Measurements from ENCODE around the gene AMIGO1. TPM values are rescaled to one million over a fixed set of nuclear protein-coding genes. Genes with fewer than 3 reads are reported as not detected.

Gene AMIGO1
- total RNA-seq, 1 donor from 2014 or later = 8.0 TPM

GRCh38 chr1:109498161-109498801 lies 11.2 kb downstream of the AMIGO1 start:
- peak; percentile 91 for DNase-seq
- H3K4me3 Mint-ChIP-seq (ENCODE audit: unreplicated experiment) = peak overlapping the region; percentile 52
- H3K27me3 Mint-ChIP-seq (ENCODE audit: unreplicated experiment) = peaks cover 12% of the 10 kb centered on the region
- H3K9me3 Mint-ChIP-seq (ENCODE audit: unreplicated experiment) = peaks cover 9% of the 10 kb centered on the region
- peaks cover 7% of the 10 kb centered on the region for H3K36me3 Mint-ChIP-seq (ENCODE audit: unreplicated experiment)
- H3K4me1 Mint-ChIP-seq (ENCODE audit: low read depth, unreplicated experiment) = peaks cover 55% of the 10 kb centered on the region
- peak; percentile 81 for TF ChIP-seq CTCF (IDR thresholded peaks at IDR 0.05; ENCODE audit: partially characterized antibody, unreplicated experiment)
- H3K27ac Mint-ChIP-seq (ENCODE audit: unreplicated experiment) = peak overlapping the region; percentile 88

- H3K4me1 Mint-ChIP-seq (ENCODE audit: low read depth, unreplicated experiment) = peaks cover 58% of the 10 kb centered on the region
- peak overlapping the region; percentile 44 for H3K27ac Mint-ChIP-seq (ENCODE audit: unreplicated experiment)
- DNase-seq = no peak
- H3K4me3 Mint-ChIP-seq (ENCODE audit: unreplicated experiment) = peak overlapping the region; percentile 19
- H3K27me3 Mint-ChIP-seq (ENCODE audit: unreplicated experiment) = peaks cover 11% of the 10 kb centered on the region
- TF ChIP-seq CTCF (IDR thresholded peaks at IDR 0.05; ENCODE audit: partially characterized antibody, unreplicated experiment) = no peak
- H3K36me3 Mint-ChIP-seq (ENCODE audit: unreplicated experiment) = peaks cover 7% of the 10 kb centered on the region
- peaks cover 11% of the 10 kb centered on the region for H3K9me3 Mint-ChIP-seq (ENCODE audit: unreplicated experiment)
Observed at GRCh38 chr1:109497449-109498160, 11.9 kb downstream of the AMIGO1 start.

GRCh38 chr1:109495738-109496137 lies 13.8 kb downstream of the AMIGO1 start:
- H3K36me3 Mint-ChIP-seq (ENCODE audit: unreplicated experiment) = peaks cover 7% of the 10 kb centered on the region
- peaks cover 11% of the 10 kb centered on the region for H3K27me3 Mint-ChIP-seq (ENCODE audit: unreplicated experiment)
- H3K27ac Mint-ChIP-seq (ENCODE audit: unreplicated experiment) = no peak overlapping the region
- H3K9me3 Mint-ChIP-seq (ENCODE audit: unreplicated experiment) = peaks cover 9% of the 10 kb centered on the region
- no peak for TF ChIP-seq CTCF (IDR thresholded peaks at IDR 0.05; ENCODE audit: partially characterized antibody, unreplicated experiment)
- DNase-seq = no peak
- H3K4me3 Mint-ChIP-seq (ENCODE audit: unreplicated experiment) = peak overlapping the region; percentile 16
- H3K4me1 Mint-ChIP-seq (ENCODE audit: low read depth, unreplicated experiment) = peaks cover 50% of the 10 kb centered on the region

- Mint-ChIP-seq H3K27ac (ENCODE audit: unreplicated experiment) (peak within 1 kb of the TSS; percentile 86), H3K4me1 (ENCODE audit: low read depth, unreplicated experiment) (peaks cover 39% of the 10 kb centered on the region), H3K27me3 (ENCODE audit: unreplicated experiment) (peaks cover 10% of the 10 kb centered on the region), H3K9me3 (ENCODE audit: unreplicated experiment) (peaks cover 9% of the 10 kb centered on the region), H3K4me3 (ENCODE audit: unreplicated experiment) (peak within 1 kb of the TSS; percentile 89), H3K36me3 (ENCODE audit: unreplicated experiment) (peaks cover 7% of the 10 kb centered on the region)
- DNase-seq = peak; percentile 92
- TF ChIP-seq CTCF (IDR thresholded peaks at IDR 0.05; ENCODE audit: partially characterized antibody, unreplicated experiment) = peak; percentile 95
Observed at GRCh38 chr1:109493805-109494539, 15.6 kb downstream of the AMIGO1 start, which contains the start of gene CYB561D1. Gene CYB561D1, plus strand, starts transcription at chr1:109494094. Its CDS starts 46 bp downstream, at chr1:109494140.
